IMR-90 (cell line): ENCODE measurements around the gene OPTC.

Experiments
- BHLHE40 ChIP-seq: fragments of 150-350 bp; IDR thresholded peaks from 2 replicates; pipeline ENCODE4 v1.6.1; 2016; ENCODE audit warnings: mild to moderate bottlenecking, low read depth, low read length
- CHD1 ChIP-seq: IDR thresholded peaks from 2 replicates; pipeline ENCODE4 v1.6.1; 2012; ENCODE audit warnings: low read depth, low read length, improper control_type of control experiment
- CTCF ChIP-seq: conservative IDR thresholded peaks from 2 replicates; pipeline ENCODE4 v1.5.1; 2012; ENCODE audit warnings: mild to moderate bottlenecking, low read depth, low read length, improper control_type of control experiment
- ELK1 ChIP-seq: fragments of 150-350 bp; IDR thresholded peaks from 2 replicates; pipeline ENCODE4 v1.6.1; 2016; ENCODE audit warnings: low read depth, mild to moderate bottlenecking, low read length, moderate library complexity, borderline replicate concordance
- POLR2A ChIP-seq: IDR thresholded peaks from 2 replicates; pipeline ENCODE4 v1.6.1; 2012; ENCODE audit warnings: mild to moderate bottlenecking, low read depth, low read length
- RAD21 ChIP-seq: IDR thresholded peaks from 2 replicates; pipeline ENCODE4 v1.6.1; 2012; ENCODE audit warnings: low read length, improper control_type of control experiment
- USF2 ChIP-seq: fragments of 150-350 bp; IDR thresholded peaks from 2 replicates; pipeline ENCODE4 v1.6.1; 2017; ENCODE audit warnings: mild to moderate bottlenecking, antibody characterized with exemption, low read length, low read depth

- TF ChIP-seq CTCF (no peak), CHD1 (no peak), BHLHE40 (no peak), RAD21 (no peak), POLR2A (no peak), ELK1 (no peak), USF2 (no peak)
Observed at GRCh38 chr1:203503836-203504235, 9.9 kb downstream of the OPTC start.
